Measurements from ENCODE around the gene GIPC3. TPM values are rescaled to one million over a fixed set of nuclear protein-coding genes. Genes with fewer than 3 reads are reported as not detected.

GIPC3 gene
- polyA plus RNA-seq, 1 of the 3 experiments (the other 2 are of a cell fraction) = 0.20 TPM

- Histone ChIP-seq H3F3A (replicated peaks; ENCODE audit: insufficient read depth) (peaks cover 9% of the 10 kb centered on the region), H3K9me3 (no peaks in the 10 kb centered on the region), H3K27ac (ENCODE audit: low read depth in 2 of 2, low read length in 1 of 2) (no peak overlapping the region), H4K20me1 (ENCODE audit: insufficient read depth) (peaks cover 9% of the 10 kb centered on the region), H3K9me2 (no peaks in the 10 kb centered on the region), H3K4me1 (ENCODE audit: control insufficient read depth in 1 of 2, insufficient read depth in 2 of 2, low read depth in 1 of 2, low read length in 1 of 2) (no peaks in the 10 kb centered on the region; a peak in 1 of 4 replicates), H3K36me3 (replicated peaks in 1 of 2; ENCODE audit: control insufficient read depth in 1 of 2, insufficient read depth in 2 of 2, low read length in 1 of 2) (peaks cover 0 to 32% of the 10 kb centered on the region in 2 experiments), H3K9ac (no peak overlapping the region), H2AFZ (ENCODE audit: low read depth) (no peak overlapping the region), H3K4me3 (ENCODE audit: low read depth in 2 of 2, low read length in 1 of 2) (no peak overlapping the region), H3K79me2 (ENCODE audit: insufficient read depth) (no peaks in the 10 kb centered on the region), H3K4me2 (no peak overlapping the region), H3K27me3 (ENCODE audit: insufficient read depth) (no peaks in the 10 kb centered on the region)
- ChIA-PET POLR2A (interaction anchor here (1.5 kb wide), 1 partner anchor 7 kb away, joined by 3 read pairs; no protein-coding TSS in a partner anchor), CTCF (interaction anchor here (1.0 to 2.4 kb wide), 3 partner anchors 8 to 37 kb away, joined by 3 to 16 read pairs (median 4); no protein-coding TSS in a partner anchor)
- 92% methylated on average over 22 of the region's 22 CpGs for whole genome bisulfite sequencing (ENCODE audit: low lambda C conversion rate)
- no peak for DNase-seq
- TF ChIP-seq MAX (IDR thresholded peaks at IDR 0.05; ENCODE audit: low read depth) (no peak), PBX3 (IDR thresholded peaks at IDR 0.05) (peak; percentile 1; the same call in 1 of the 2 replicates)
These were observed 47.6 kb upstream of the GIPC3 start for GRCh38 chr19:3537438-3538240.

GRCh38 chr19:3538258-3538929 lies 46.9 kb upstream of the GIPC3 start:
- no peak overlapping the region for H3K4me3 ChIP-seq (ENCODE audit: low read depth in 2 of 2, low read length in 1 of 2)
- WGBS (ENCODE audit: low lambda C conversion rate) = 93% methylated on average over 12 of the region's 25 CpGs
- H3K9me3 ChIP-seq = no peaks in the 10 kb centered on the region
- H2AFZ ChIP-seq (ENCODE audit: low read depth) = no peak overlapping the region
- H3K27me3 ChIP-seq (ENCODE audit: insufficient read depth) = no peaks in the 10 kb centered on the region
- CTCF ChIA-PET = interaction anchor here (0.8 to 1.3 kb wide), 5 partner anchors 9 to 36 kb away, joined by 3 to 5 read pairs (median 4); partner anchors contain the start of gene FZR1
- DNase-seq = no peak
- H3K4me1 ChIP-seq (ENCODE audit: control insufficient read depth in 1 of 2, insufficient read depth in 2 of 2, low read depth in 1 of 2, low read length in 1 of 2) = no peaks in the 10 kb centered on the region; a peak in 1 of 4 replicates
- POLR2A ChIA-PET = no interaction called here
- no peak overlapping the region for H3K9ac ChIP-seq
- peaks cover 9% of the 10 kb centered on the region for H3F3A ChIP-seq (replicated peaks; ENCODE audit: insufficient read depth)
- H3K27ac ChIP-seq (ENCODE audit: low read depth in 2 of 2, low read length in 1 of 2) = no peak overlapping the region
- no peaks in the 10 kb centered on the region for H3K9me2 ChIP-seq
- H3K4me2 ChIP-seq = no peak overlapping the region
- H3K79me2 ChIP-seq (ENCODE audit: insufficient read depth) = no peaks in the 10 kb centered on the region
- H4K20me1 ChIP-seq (ENCODE audit: insufficient read depth) = peaks cover 9% of the 10 kb centered on the region
- peaks cover 0 to 25% of the 10 kb centered on the region in 2 experiments for H3K36me3 ChIP-seq (replicated peaks in 1 of 2; ENCODE audit: control insufficient read depth in 1 of 2, insufficient read depth in 2 of 2, low read length in 1 of 2)
- TF ChIP-seq EZH2phosphoT487 (IDR thresholded peaks at IDR 0.05; ENCODE audit: borderline replicate concordance, low read depth) = no peak
- no peak for TF ChIP-seq CHD2 (IDR thresholded peaks at IDR 0.05; ENCODE audit: low read length, partially characterized antibody)
- no peak for TF ChIP-seq RFX5 (IDR thresholded peaks at IDR 0.05; ENCODE audit: low read length)
- no peak for TF ChIP-seq SIN3A (IDR thresholded peaks at IDR 0.05; ENCODE audit: borderline replicate concordance, low read depth, low read length)
- no peak for TF ChIP-seq REST (IDR thresholded peaks at IDR 0.05; ENCODE audit: low read depth, low read length)
- TF ChIP-seq TEAD4 (IDR thresholded peaks at IDR 0.05; ENCODE audit: borderline replicate concordance, insufficient read depth) = no peak
- TF ChIP-seq NFIC (IDR thresholded peaks at IDR 0.05; ENCODE audit: borderline replicate concordance) = no peak
- TF ChIP-seq PBX3 (IDR thresholded peaks at IDR 0.05) = no peak
- TF ChIP-seq RCOR1 (IDR thresholded peaks at IDR 0.05; ENCODE audit: low read length) = no peak
- TF ChIP-seq GABPA (IDR thresholded peaks at IDR 0.05; ENCODE audit: low read depth) = no peak
- no peak for TF ChIP-seq IRF3 (IDR thresholded peaks at IDR 0.05; ENCODE audit: low read depth, low read length)

Measured in SK-N-SH (cell line).